Trophoblast cell (in vitro differentiated cells and primary cell): ENCODE data around the gene NOS2.
"Not testable (repeated sequence)": the region's sequence is repeated elsewhere in the genome, so short reads cannot be mapped to it uniquely, and the experiment has no call there.

Experiments
- DNase-seq, 2 donors: peaks; one replicate each; pipeline ENCODE4 v3.0.0-alpha.2; 2016
- H2AFZ ChIP-seq: 2 replicates; pipeline ENCODE4 v1.6.1; 2013; ENCODE audit warnings: low read length, moderate library complexity, mild to moderate bottlenecking; ENCODE audit not compliant: insufficient read depth, poor library complexity
- H2AK5ac ChIP-seq: 2 replicates; pipeline ENCODE4 v1.6.1; 2013; ENCODE audit warnings: mild to moderate bottlenecking, low read length
- H2BK120ac ChIP-seq: 2 replicates; pipeline ENCODE4 v1.6.1; 2013; ENCODE audit warnings: low read length, mild to moderate bottlenecking, moderate library complexity; ENCODE audit not compliant: insufficient read depth, poor library complexity
- H2BK12ac ChIP-seq: 2 replicates; pipeline ENCODE4 v1.6.1; 2013; ENCODE audit warnings: mild to moderate bottlenecking, low read length, moderate library complexity
- H2BK5ac ChIP-seq: 2 replicates; pipeline ENCODE4 v1.6.1; 2013; ENCODE audit warnings: low read length, low read depth, moderate library complexity, mild to moderate bottlenecking; ENCODE audit not compliant: poor library complexity
- H3K14ac ChIP-seq: 2 replicates; pipeline ENCODE4 v1.6.1; 2013; ENCODE audit warnings: mild to moderate bottlenecking, low read length
- H3K18ac ChIP-seq: 2 replicates; pipeline ENCODE4 v1.6.1; 2013; ENCODE audit warnings: mild to moderate bottlenecking, low read length
- H3K23ac ChIP-seq: 2 replicates; pipeline ENCODE4 v1.6.1; 2013; ENCODE audit warnings: low read length
- H3K27ac ChIP-seq: 2 replicates; pipeline ENCODE4 v1.5.1; 2013; ENCODE audit warnings: low read depth, mild to moderate bottlenecking, inconsistent platforms, low read length, moderate library complexity
- H3K27me3 ChIP-seq: 2 replicates; pipeline ENCODE4 v1.6.1; 2013; ENCODE audit warnings: inconsistent platforms, mild to moderate bottlenecking, low read length, moderate library complexity; ENCODE audit not compliant: insufficient read depth
- H3K36me3 ChIP-seq, 2 experiments: 1 replicate in 1 of 2; 2 replicates in 1 of 2; pipeline ENCODE4 v1.6.1; 2013; ENCODE audit warnings: low read length in 2 of 2, mild to moderate bottlenecking in 2 of 2, moderate library complexity in 1 of 2; ENCODE audit not compliant: insufficient read depth in 2 of 2, control insufficient read depth in 1 of 2
- H3K4ac ChIP-seq: 2 replicates; pipeline ENCODE4 v1.6.1; 2013; ENCODE audit warnings: low read depth, mild to moderate bottlenecking, low read length, moderate library complexity
- H3K4me1 ChIP-seq, 2 experiments: 1 replicate in 1 of 2; 2 replicates in 1 of 2; pipeline ENCODE4 v1.6.1; 2013; ENCODE audit warnings: low read length in 2 of 2, mild to moderate bottlenecking in 2 of 2, moderate library complexity in 1 of 2; ENCODE audit not compliant: insufficient read depth in 2 of 2, control insufficient read depth in 1 of 2
- H3K4me2 ChIP-seq: 2 replicates; pipeline ENCODE4 v1.6.1; 2013; ENCODE audit warnings: inconsistent platforms, mild to moderate bottlenecking, low read length, moderate library complexity
- H3K4me3 ChIP-seq: 2 replicates; pipeline ENCODE4 v1.5.1; 2013; ENCODE audit warnings: mild to moderate bottlenecking, low read depth, low read length, inconsistent platforms
- H3K79me1 ChIP-seq: one replicate; pipeline ENCODE4 v1.6.1; 2013; ENCODE audit warnings: low read length
- H3K79me2 ChIP-seq: 2 replicates; pipeline ENCODE4 v1.6.1; 2013; ENCODE audit warnings: low read length, mild to moderate bottlenecking; ENCODE audit not compliant: control insufficient read depth, insufficient read depth, poor library complexity
- H3K9ac ChIP-seq: 2 replicates; pipeline ENCODE4 v1.6.1; 2013; ENCODE audit warnings: mild to moderate bottlenecking, low read length
- H3K9me3 ChIP-seq: 2 replicates; pipeline ENCODE4 v1.6.1; 2013; ENCODE audit warnings: low read depth, mild to moderate bottlenecking, control low read depth, inconsistent platforms, low read length; ENCODE audit not compliant: insufficient read depth
- H4K12ac ChIP-seq: 2 replicates; pipeline ENCODE4 v1.6.1; 2013; ENCODE audit warnings: low read depth, mild to moderate bottlenecking, low read length, moderate library complexity
- H4K8ac ChIP-seq: 2 replicates; pipeline ENCODE4 v1.6.1; 2013; ENCODE audit warnings: low read depth, mild to moderate bottlenecking, low read length, moderate library complexity
- H4K91ac ChIP-seq: one replicate; pipeline ENCODE4 v1.6.1; 2013; ENCODE audit warnings: low read depth, mild to moderate bottlenecking, low read length, moderate library complexity
- WGBS: extraction: QIAGEN DNeasy Blood & Tissue Kit; methylation state at CpG from one replicate; pipeline ENCODE4 v1.1.7; 2013; ENCODE audit warnings: missing lambda C conversion rate; ENCODE audit not compliant: insufficient read length, insufficient coverage; ENCODE audit errors: extremely low coverage; 5-methylcytosine and 5-hydroxymethylcytosine counted together

The NOS2 gene

DNA sequence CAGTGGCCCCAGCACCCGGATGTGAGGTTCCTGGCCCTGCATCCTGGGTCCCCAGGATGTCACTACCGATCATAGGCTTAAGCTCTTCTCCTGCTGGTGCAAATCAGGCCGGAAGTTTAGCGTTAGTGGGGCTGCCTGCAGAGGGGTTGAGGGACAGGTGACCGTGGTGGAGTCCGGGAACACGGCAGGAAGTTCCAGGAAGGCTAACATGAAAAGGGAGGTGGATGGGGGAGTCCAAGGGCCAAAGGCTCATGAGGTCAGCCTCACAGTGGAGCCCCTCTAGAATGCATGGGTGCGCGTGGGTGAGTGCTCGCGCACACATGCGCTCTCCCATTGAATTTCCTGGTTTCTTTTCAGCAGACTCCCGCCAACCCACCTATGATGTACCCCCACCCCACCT, 46.6 kb downstream of the NOS2 start:
- H4K12ac ChIP-seq, H3K36me3 ChIP-seq, H4K91ac ChIP-seq, H2AFZ ChIP-seq, H2BK12ac ChIP-seq, H3K9ac ChIP-seq, H2AK5ac ChIP-seq, H4K8ac ChIP-seq, H3K79me1 ChIP-seq, H3K18ac ChIP-seq, H2BK5ac ChIP-seq, H3K27ac ChIP-seq, H3K4ac ChIP-seq, H3K4me1 ChIP-seq, H3K27me3 ChIP-seq, H3K14ac ChIP-seq, H3K9me3 ChIP-seq, H3K4me3 ChIP-seq, H3K79me2 ChIP-seq, H3K23ac ChIP-seq, H3K4me2 ChIP-seq, H2BK120ac ChIP-seq, DNase-seq: not testable (repeated sequence)
- WGBS = no CpG with 5 or more reads among the region's 13 CpGs

DNA sequence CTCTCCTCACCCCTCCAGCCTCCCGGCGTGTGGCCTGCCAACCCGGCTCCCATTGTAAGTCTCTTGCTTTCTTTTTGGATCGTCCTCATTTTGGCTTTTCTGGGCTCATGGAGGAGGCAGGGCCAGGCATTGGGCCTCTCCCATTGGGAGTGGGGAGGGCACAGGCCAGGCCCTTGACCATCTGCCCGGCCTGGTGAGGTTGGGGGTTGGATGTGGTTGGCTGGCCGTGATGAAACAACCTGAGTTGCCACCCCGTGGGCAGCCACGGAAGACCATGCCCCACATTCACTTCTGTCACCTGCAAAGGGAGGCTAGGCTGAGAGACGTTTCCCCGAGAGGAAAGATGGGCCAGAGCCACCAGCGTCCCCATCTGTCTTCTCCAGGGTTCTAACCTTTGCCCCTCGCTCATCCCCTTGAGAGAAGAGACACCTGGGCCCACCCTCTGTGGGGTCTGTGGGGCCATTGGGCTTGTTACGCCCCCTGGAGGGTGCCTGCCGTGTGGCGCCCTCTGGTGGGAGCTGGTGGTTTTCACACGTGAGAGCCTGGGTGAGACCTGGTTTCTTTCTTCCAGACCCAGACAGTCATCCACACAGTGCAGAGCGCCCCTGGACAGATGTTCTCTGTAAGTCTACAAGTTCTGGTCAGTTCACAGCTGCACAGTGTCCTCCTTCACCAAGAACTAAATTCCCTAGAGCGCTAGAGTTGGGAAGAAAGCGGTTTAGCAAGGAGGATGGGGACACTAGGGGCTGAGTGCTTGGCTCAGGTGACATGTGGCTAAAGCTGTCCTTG, 47.3 kb downstream of the NOS2 start:
- not testable (repeated sequence) for H3K4ac ChIP-seq, H2AK5ac ChIP-seq, H4K12ac ChIP-seq, H3K4me3 ChIP-seq, H4K91ac ChIP-seq, H3K79me2 ChIP-seq, H3K9me3 ChIP-seq, H4K8ac ChIP-seq, H3K9ac ChIP-seq, H3K4me1 ChIP-seq, H3K14ac ChIP-seq, H3K18ac ChIP-seq, H3K23ac ChIP-seq, H2BK5ac ChIP-seq, H2BK12ac ChIP-seq, DNase-seq, H3K27ac ChIP-seq, H3K27me3 ChIP-seq, H3K4me2 ChIP-seq, H3K79me1 ChIP-seq, H2BK120ac ChIP-seq, H3K36me3 ChIP-seq, H2AFZ ChIP-seq
- WGBS = no CpG with 5 or more reads among the region's 19 CpGs

DNA sequence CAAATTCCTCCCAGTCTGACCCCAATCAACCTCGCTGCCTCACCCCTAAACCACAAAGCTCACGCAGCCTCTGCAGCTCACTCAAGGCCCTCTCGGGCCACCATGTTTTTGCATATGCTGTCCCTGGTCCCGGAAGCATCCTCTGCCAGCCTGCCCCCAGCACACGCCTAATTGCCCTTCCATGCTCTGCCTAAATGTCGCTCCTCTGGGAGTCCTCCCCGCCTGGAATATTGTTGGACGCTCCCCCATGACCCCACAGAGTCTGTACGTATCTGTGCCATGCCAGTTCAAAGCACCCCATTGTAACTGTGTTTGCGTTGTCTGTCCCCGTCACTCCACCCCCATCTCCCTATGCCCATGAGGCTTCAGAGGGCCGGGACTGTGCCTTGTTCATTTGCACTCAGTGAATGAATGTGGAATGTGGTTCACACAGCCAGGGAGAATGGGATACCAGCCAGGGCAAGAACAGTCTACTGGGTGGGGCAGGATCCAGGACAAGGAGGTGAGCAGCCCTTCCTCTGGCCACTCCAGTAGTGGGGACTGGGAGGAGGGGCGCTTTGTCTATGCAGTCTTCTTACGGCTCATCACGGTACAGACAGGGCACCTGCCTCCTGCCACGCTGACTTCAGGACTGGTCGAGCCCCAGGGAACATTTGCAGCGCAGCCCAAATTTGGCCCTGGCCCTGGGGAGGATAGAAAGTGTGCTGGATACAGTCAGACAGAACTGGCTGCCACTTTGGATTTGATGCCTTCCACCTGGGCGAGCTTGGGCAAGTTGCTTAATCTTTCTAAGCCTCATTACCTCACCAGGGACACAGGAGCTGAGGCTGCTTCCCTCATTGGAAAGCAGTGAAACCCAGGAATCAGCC, 48.5 kb downstream of the NOS2 start:
- Histone ChIP-seq H2AFZ (no peak overlapping the region), H3K79me1 (no peaks in the 10 kb centered on the region), H3K23ac (no peak overlapping the region), H3K4me3 (no peak overlapping the region), H3K9me3 (no peaks in the 10 kb centered on the region), H3K36me3 (no peaks in the 10 kb centered on the region), H4K12ac (no peak overlapping the region), H3K27me3 (no peaks in the 10 kb centered on the region), H3K4me2 (no peak overlapping the region), H3K27ac (no peak overlapping the region), H3K79me2 (no peaks in the 10 kb centered on the region), H2AK5ac (no peak overlapping the region), H3K18ac (no peak overlapping the region), H3K4ac (no peak overlapping the region), H3K4me1 (no peaks in the 10 kb centered on the region), H4K91ac (no peak overlapping the region), H3K9ac (no peak overlapping the region), H3K14ac (no peak overlapping the region), H2BK5ac (no peak overlapping the region), H4K8ac (no peak overlapping the region), H2BK12ac (no peak overlapping the region), H2BK120ac (no peak overlapping the region)
- DNase-seq = no peak
- no CpG with 5 or more reads among the region's 19 CpGs for WGBS

DNA sequence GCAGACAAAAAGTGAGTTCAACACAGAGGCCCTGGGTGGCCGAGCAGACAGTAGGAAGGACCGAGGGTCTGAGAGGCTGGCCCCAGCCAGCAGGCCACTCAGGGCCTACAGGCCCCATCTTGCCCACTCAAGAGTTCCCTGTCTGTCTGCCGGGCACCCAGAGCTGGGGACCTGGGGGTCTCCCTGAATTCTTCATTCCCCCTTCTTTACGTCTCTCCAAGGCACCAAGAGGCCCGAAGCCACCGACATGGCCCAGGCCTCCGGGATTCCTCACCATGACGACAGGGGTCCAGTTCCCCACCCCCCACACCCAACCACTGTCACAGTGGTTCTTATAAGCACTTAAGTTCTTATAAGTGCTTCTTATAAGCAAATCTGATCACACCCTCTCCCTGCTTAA, 49.2 kb downstream of the NOS2 start:
- Histone ChIP-seq H2AFZ (no peak overlapping the region), H3K27me3 (no peaks in the 10 kb centered on the region), H3K36me3 (no peaks in the 10 kb centered on the region), H3K9me3 (no peaks in the 10 kb centered on the region), H3K79me1 (no peaks in the 10 kb centered on the region), H4K91ac (no peak overlapping the region), H2AK5ac (no peak overlapping the region), H2BK120ac (no peak overlapping the region), H3K27ac (no peak overlapping the region), H3K23ac (no peak overlapping the region), H3K4me1 (no peaks in the 10 kb centered on the region), H2BK5ac (no peak overlapping the region), H3K18ac (no peak overlapping the region), H3K4ac (no peak overlapping the region), H3K4me2 (no peak overlapping the region), H4K8ac (no peak overlapping the region), H2BK12ac (no peak overlapping the region), H3K14ac (no peak overlapping the region), H3K79me2 (no peaks in the 10 kb centered on the region), H3K4me3 (no peak overlapping the region), H3K9ac (no peak overlapping the region), H4K12ac (no peak overlapping the region)
- no peak for DNase-seq
- no CpG with 5 or more reads among the region's 8 CpGs for WGBS
